ENCODE results near the gene TET1. TPM values are rescaled to one million over a fixed set of nuclear protein-coding genes. Genes with fewer than 3 reads are reported as not detected.
"Not testable (repeated sequence)": the region's sequence is repeated elsewhere in the genome, so short reads cannot be mapped to it uniquely, and the experiment has no call there.

TET1 gene
- total RNA-seq, 1 donor from 2014 or later, result 5.7 TPM

DNA sequence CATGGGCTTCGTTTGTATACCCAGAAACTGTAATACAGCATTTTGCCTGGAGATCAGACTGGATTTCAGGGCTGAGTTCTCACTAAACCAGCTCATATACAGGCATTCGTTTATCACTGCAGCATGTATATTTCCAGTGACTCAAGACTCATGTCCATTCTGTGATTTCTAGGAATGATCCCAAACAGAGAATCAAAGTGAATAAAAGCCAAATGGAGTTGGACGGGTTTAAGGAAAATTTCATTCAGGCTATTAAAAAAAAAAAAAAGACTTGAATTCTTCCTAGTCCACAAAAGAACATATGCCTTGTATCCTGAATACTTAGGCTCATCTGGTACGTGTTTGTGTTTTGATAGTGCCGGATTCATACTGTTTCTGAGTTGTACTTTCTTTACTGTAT is 46.8 kb downstream of the TET1 start:
- no peak for DNase-seq (ENCODE audit: low spot score)

DNA sequence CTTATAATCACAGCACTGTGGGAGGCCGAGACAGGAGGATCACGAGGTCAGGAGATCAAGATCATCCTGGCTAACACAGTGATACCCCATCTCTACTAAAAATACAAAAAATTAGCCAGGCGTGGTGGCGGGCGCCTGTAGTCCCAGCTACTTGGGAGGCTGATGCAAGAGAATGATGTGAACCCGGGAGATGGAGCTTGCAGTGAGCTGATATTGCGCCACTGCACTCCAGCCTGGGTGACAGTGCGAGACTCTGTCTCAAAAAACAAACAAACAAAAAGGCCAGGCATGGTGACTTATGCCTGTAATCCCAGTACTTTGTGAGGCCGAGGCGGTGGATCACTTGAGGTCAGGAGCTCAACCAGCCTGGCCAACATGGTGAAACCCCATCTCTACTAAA is 49.9 kb downstream of the TET1 start:
- not testable (repeated sequence) for DNase-seq (ENCODE audit: low spot score)

DNA sequence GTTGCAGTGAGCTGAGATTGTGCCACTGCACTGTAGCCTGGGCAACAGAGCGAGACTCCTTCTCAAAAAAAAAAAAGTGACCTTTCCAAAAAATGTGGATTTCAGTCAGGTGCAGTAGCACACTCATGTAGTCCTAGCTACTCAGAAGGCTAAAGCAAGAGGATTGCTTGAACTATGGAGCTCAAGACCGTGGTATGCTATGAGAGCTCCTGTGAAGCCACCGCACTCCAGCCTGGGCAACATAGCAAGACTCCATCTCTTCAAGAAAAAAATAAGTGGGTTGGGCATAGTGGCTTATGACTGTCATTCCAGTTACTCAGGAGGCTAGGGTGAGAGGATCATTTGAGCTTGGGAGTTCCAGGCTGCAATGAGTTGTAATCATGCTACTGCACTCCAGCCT is 51.1 kb downstream of the TET1 start:
- no peak for DNase-seq (ENCODE audit: low spot score)

DNA sequence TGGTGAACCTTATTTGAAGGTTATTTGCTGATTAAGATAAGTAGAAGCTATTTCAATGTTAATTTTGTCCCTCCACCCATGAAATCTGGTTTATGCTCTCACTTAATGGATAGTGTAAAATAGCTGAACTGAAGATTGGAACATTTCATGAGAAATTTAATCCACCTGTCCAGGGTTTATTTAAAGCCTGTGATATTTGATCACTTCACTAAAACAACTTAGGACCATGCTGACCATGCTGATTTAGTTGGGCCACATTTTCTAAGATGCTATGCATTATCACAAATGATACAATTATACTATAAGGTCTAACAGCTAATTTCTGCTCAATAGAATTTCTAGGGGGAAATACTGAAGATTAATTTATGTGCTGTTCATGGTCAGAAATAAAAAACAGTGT is 53.8 kb downstream of the TET1 start:
- DNase-seq (ENCODE audit: low spot score), result not testable (repeated sequence)

DNA sequence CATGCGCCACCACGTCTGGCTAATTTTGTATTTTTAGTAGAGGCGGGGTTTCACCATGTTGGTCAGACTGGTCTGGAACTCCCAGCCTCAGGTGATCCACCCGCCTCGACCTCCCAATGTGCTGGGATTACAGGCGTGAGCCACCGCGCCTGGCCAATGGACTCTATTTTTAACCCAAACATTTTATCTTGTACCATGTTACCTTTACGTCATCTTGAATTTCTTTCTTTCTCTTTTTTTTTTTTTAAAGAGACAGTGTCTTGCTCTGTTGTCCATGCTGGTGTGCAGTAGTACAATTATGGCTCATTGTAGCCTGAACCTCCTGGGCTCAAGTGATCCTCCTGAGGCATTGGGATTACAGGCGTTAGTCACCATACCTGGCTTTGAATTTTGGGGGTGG is 57.6 kb downstream of the TET1 start:
- DNase-seq (ENCODE audit: low spot score), result not testable (repeated sequence)

DNA sequence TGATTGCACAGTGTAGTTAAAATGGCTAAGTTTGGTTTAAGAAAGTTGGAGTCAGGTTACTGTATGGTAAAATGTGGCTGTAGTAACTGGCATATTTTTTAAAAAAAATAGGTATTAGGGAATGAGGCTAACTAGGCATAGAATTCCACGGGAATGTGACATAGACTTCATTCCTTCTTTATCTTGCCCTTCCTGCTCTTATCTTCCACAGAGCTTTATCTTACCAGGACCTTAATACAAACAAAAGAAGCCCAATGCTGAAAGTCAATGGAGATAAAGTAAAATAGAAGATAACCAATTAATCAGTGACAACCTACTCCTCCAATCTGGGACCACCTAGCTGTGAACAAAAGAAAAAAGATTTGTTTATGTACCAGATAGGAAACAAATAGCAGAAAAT is 58.1 kb downstream of the TET1 start:
- DNase-seq (ENCODE audit: low spot score), result no peak

DNA sequence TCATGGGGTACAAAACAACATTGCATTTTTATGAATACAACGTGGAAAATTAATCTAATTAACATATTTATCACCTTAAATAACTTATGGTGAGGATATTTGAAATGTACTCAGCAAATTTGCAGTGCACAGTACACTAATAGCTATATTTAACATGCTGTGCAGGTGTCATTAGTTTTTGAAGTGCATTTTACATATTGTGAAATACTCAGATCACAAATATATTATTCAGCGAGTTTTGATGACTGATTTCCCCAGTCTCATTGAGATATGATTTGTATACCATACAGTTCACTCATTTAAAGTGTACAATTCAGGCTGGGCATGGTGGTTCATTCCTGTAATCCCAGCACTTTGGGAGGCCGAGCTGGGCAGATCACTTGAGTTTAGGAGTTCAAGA is 59.5 kb downstream of the TET1 start:
- no peak for DNase-seq (ENCODE audit: low spot score)

DNA sequence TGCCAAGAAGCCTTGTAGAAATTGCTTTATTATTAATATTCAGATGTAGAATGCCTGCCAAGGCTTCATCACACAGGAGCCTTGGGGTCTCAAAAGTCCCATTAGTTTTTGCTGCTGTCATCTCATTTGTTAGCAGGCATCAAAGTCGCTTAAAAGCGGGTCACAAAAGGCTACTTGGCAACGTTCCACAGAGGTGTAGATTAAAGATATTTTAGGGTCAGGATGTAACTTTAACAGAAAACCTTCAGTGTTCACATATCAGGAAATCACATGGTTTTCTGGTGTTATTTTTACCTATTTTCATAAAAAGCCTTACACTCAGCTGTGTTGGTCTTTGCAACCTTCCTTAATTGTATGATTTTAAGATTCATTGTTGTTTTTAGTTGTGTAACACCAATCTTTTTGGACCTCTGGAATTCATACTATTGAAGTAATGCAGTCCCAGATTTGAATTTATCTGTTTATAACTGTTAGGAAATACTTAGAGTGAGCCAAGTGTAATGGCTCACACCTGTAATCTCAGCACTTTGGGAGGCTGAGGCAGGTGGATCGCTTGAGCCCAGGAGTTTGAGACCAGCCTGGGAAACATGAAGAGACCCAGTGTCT is 65.3 kb downstream of the TET1 start:
- no peak for DNase-seq (ENCODE audit: low spot score)

DNA sequence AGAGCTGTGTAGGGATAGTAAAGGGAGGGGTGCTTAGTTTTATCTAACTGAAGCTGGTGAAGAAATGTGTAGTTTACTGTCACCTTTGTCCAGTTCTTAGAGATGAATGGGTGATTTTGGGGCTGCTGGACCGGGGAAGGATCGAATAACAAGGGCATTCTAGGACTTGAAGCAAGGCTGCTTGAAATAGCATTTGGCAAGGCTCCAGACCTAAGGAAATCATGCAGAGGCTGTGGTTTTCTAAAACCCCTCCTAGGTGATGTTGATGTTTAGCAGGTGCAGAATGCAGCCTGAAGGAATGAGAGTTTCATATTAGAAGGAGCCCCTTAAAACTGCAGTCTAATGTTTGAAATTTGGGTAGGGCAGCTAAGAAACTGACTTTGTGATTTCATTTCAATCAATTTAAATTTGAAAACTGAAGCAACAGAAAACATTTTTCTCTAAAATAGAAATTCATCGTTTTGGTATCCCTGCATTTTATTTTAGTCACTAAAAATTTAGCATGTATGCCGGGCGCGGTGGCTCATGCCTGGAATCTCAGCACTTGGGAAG is 68.5 kb downstream of the TET1 start:
- DNase-seq (ENCODE audit: low spot score), result no peak

DNA sequence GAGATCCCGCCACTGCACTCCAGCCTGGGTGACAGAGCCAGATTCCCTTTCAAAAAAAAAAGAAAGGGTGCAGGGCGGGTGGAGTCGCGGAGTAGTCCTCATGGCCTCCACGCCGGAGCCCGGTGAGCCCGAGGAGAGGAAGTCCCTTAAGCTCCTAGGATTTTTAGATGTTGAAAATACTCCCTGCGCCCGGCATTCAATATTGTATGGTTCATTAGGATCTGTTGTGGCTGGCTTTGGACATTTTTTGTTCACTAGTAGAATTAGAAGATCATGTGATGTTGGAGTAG is 72.1 kb downstream of the TET1 start:
- not testable (repeated sequence) for DNase-seq (ENCODE audit: low spot score)

DNA sequence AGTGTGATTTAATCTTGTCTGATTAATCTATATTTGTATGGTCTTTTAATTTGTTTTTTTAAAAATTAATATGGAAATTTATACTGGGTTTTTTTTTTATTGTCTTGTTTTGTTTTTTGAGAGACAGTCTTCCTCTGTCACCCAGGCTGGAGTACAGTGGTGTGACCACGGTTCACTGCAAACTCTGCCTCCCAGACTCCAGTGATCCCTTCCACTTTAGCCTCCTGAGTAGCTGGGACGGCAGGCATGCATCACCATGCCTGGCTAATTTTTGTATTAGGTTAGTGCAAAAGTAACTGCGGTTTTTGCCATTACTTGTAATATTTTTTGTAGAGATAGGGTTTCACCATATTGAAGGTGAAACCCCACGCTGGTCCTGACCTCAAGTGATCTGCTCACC is 73.1 kb downstream of the TET1 start:
- DNase-seq (ENCODE audit: low spot score), result no peak

DNA sequence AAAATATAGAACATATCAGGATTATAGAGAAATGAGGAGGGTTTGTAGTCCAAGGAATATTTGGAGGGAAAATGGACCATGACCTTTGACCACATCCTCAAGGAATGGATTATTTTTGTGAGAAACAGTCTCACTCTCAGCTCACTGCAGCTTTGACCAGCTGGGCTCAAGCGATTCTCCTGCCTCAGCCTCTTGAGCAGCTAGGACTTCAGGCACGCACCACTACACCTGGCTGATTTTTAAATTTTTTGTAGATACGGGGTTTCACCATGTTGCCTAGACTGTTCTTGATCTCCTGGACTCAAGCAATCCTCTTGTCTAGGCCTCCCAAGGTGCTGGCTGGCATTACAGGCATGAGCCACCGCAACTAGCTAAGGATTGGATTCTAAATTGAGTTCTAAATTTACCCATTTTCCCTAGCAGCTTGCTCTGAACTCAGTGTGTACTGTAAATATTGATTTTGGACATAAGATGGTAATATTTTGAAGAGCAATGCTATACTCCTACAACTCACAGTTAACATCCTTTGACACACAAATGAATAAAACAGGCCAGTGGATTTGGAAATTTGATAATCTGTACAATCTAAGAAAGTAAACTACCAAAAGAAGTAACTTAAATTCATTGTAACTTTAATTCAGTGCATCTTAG is 73.8 kb downstream of the TET1 start:
- no peak for DNase-seq (ENCODE audit: low spot score)

DNA sequence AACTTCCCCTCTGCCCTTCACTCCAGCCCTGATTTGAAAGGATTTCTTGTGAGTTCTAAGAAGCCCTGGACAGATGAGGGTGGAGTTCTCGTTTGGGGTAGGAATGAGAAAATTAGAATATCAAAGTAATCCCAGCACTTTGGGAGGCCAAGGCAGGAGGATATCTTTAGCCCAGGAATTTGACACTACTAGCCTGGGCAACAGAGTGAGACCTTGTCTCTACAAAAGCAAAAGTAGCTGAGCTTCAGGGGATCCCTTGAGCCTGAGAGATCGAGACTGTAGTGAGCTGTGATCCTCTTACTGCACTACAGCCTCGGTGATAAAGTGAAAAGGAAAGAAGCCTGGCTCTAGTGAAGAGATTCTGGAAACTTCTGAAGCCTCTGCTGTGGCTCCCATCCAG is 76.2 kb downstream of the TET1 start:
- DNase-seq (ENCODE audit: low spot score), result no peak

DNA sequence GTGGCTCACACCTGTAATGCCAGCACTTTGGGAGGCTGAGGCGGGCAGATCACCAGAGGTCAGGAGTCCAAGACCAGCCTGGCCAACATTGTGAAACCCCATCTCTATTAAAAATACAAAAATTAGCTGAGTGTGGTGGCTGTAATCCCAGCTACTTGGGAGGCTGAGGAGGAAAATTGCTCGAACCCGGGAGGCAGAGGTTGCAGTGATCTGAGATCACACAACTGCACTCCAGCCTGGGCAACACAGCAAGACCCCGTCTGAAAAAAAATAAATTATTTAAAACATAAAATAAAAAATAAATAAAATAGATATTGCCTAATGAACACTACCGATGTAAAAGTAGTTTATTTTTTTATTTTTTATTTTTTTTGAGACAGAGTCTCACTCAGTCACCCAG is 83.4 kb downstream of the TET1 start:
- not testable (repeated sequence) for DNase-seq (ENCODE audit: low spot score)

DNA sequence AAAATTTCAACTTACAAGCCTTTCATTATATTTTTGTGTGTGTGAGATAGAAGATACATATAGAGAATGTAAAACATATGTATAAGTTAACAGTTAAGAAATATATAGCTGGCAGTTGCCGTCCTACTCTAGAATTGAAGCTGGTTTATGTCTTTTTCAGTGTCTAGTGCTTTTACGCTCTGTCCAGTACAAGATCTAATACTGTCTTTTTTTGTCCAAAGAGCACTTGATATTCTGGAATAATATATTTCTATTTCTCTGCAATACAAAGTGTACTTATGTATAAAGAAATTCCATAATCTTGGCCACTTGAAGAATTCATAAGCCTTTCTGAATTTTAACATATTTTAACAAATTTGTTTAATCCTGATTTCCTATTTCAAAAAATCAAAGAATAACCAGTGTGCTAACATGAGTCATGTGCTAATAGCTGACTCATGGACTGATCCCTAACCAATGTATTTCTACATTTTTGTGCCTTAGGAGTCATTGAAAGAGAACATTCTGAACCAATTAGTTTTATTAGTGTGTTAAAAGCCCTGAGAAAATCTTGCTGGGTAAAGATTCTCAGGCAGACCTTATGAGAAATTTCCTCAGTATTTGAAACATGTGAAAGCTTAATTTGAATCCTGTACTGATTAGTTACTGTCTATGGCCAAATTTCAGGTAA is 87.7 kb downstream of the TET1 start:
- no peak for DNase-seq (ENCODE audit: low spot score)

DNA sequence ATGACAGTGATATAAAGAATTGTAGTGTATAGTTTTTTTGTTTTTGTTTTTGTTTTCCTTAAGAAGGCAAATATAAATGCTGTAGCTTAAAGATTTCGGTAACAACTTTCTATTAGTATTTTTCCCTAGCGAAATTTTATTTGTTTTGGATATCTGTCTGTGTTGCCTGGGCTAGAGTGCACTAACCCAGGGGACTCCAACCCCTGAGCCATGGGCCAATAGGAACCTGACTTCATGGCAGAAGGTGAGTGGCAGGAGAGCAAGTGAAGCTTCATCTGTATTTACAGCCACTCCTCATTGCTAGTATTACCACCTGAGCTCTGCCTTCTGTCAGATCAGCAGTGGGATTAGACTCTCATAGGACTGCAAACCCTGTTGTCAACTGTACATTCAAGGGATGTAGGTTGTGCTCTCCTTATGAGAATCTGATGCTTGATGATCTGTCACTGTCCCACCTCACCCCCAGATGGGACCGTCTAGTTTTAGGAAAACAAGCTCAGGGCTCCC is 95.5 kb downstream of the TET1 start:
- no peak for DNase-seq (ENCODE audit: low spot score)

DNA sequence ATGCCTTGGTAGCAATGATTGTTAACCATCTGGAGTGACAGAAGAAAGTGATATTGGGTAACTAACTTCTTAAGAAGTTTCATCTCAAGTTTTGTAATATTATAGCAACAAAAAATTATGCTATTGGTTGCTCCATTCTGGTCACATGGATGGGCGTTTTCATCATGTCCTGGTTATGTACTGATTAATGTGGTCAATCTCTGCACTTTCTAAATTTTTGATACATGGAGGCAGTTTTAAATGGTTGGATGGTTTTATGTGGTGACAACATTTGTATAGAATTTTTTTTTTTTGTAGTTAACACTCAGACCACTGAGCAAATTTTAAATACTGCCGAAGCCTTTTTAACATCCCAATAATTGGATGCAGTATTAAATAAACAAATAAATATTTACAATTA is 105.7 kb downstream of the TET1 start:
- DNase-seq (ENCODE audit: low spot score), result no peak

DNA sequence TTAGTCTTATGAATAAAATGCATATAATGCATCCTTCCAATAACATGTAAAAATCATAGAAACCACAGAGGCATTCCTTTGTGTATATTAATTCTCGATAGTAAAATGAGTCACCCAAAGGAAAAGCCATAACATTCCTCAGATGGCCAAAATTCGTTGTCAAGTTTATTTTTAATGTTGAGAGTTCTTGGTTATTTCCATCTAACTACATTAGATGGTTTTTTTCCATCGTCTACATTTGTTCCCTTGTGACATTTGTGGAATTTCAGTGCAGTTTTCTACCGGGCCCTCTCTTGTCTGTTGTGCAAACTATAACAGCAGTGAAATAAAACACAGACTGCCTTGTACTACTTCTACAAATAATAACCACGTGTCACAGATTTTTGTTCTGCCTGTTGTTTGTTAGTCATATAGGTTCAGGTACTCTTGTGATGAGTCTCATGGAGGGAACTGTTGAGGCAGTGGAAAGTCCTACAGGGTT is 106.2 kb downstream of the TET1 start:
- no peak for DNase-seq (ENCODE audit: low spot score)

DNA sequence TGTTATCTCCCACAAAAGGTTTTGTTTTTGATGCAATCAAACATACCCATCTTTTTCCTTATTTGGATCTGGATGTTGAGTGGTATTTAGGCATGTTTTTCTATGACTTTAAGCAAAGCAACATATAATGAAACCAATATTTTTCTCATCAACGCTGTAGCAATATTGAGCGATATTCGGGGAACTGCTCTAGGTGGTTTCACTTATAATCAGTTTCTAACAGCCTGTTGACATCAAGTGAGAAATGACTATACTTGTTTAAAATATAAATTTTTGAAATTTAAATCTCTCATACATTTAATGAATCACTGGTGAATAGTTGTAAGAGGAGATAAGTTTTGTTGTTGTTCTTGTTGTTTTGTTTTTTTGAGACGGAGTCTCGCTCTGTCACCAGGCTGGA is 108.1 kb downstream of the TET1 start:
- no peak for DNase-seq (ENCODE audit: low spot score)

DNA sequence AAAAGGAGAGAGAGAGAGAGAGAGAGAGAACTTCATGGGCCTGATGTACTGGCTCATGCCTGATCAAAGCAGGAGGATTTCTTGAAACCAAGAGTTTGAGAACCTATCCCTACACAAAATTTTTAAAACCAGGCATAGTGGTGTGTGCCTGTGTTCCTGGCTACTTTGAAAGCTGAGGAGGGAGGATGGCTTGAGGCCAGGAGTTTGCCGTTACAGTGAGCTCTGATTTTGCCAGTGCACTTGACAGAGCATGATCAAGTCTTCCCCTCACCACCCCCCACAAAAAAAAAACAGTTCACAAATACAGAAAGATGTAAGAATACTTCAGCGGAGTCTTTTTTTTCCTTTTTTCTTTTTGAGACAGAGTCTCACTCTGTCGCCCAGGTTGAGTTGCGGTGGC is 108.8 kb downstream of the TET1 start:
- no peak for DNase-seq (ENCODE audit: low spot score)

DNA sequence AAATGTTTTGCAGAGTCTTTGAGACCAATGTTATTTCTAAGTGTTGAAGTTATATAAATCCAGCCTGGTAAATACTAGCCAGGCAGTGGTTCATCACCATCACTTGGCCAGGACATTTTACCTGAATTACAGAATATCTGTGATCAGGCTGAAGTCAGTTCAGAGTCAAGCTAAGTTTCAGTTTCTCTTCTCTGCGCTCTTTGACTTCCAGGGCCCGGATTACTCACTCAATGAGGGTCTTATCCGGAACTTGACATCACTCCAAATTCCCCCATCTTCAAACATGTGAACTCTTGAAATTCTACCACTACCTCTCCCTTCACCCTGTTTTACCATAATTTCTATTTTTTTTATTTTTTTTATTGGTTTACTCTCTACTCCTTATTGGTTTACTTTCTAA is 124.3 kb downstream of the TET1 start:
- DNase-seq (ENCODE audit: low spot score), result no peak

DNA sequence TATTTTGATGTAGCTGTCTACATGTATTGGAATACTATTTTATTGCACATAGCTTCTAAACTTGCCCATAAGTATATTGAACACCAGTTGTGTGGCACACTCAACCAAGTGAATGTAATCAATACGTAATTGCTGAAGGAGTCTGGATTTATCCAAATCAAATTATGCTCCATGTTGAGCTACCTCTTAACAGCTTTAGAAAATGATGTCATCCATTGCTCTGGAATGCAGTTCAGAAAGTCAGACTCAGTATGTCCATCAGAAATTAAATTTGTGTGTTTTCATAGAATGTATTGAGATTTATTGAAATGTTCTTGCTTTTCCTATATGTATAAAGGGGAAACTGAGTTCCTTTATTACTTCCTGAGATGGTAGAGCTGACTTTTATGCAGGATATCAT is 135.9 kb downstream of the TET1 start:
- DNase-seq (ENCODE audit: low spot score), result no peak

DNA sequence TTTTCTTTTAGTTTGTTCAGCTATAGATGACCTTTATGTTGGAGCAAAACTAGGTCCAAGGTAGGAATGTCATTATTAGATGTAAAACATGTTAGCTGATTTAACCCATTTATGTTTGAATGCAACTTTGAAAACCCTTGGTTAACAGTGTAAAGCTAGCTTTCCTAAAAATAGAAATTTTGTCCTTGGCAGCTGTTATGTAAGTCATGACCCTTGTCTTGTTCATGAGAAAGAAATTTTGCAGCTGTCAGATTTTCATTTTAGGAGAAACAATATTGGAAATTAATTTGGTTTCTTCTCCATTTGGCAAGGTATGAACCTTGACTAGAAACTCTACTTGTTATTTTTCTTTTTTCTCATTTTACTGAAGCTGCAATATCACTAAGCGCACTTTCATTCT is 137.0 kb downstream of the TET1 start:
- no peak for DNase-seq (ENCODE audit: low spot score)
